Measurements from ENCODE around the gene BLTP2. TPM values are rescaled to one million over a fixed set of nuclear protein-coding genes. Genes with fewer than 3 reads are reported as not detected.

The BLTP2 gene
- total and polyA plus RNA-seq, 12 donors, result 15.6 to 110 (median 67.2) TPM

- H3K9me3 ChIP-seq, result no peaks in the 10 kb centered on the region
- no peak overlapping the region for H3K27ac ChIP-seq
- intact Hi-C loops (cut with DNase I), result no loop called here
- no peak overlapping the region for H3K4me3 ChIP-seq
- no peak for TF ChIP-seq CTCF (IDR thresholded peaks at IDR 0.05)
- no peaks in the 10 kb centered on the region for H3K27me3 ChIP-seq
- ATAC-seq, result no peak
- WGBS, 2 donors, result 93 to 96% methylated on average over 3 of the region's 3 CpGs
- no peak for DNase-seq
- H3K4me1 ChIP-seq, result peaks cover 0 to 19% (median 0%) of the 10 kb centered on the region in 9 donors
- H3K36me3 ChIP-seq, result peaks cover 5 to 100% (median 59%) of the 10 kb centered on the region in 9 donors
Measured at GRCh38 chr17:28622186-28622585, 22.8 kb downstream of the BLTP2 start.

- no peak for TF ChIP-seq CTCF (IDR thresholded peaks at IDR 0.05)
- no peak for DNase-seq
- H3K4me1 ChIP-seq, result peaks cover 0 to 19% (median 0%) of the 10 kb centered on the region in 9 donors
- intact Hi-C loops (cut with DNase I), result no loop called here
- 72 to 84% methylated on average over 2 of the region's 2 CpGs for WGBS, 2 donors
- ATAC-seq, result no peak
- H3K27ac ChIP-seq, result no peak overlapping the region
- H3K36me3 ChIP-seq, result peaks cover 11 to 100% (median 80%) of the 10 kb centered on the region in 9 donors
- H3K4me3 ChIP-seq, result no peak overlapping the region
- H3K9me3 ChIP-seq, result no peaks in the 10 kb centered on the region
- no peaks in the 10 kb centered on the region for H3K27me3 ChIP-seq
Measured at GRCh38 chr17:28620010-28620409, 24.9 kb downstream of the BLTP2 start.

GRCh38 chr17:28618464-28618863, 26.5 kb downstream of the BLTP2 start:
- Histone ChIP-seq H3K27ac (no peak overlapping the region), H3K4me1 (peaks cover 0 to 6% (median 0%) of the 10 kb centered on the region in 9 donors), H3K27me3 (no peaks in the 10 kb centered on the region), H3K36me3 (peaks cover 11 to 100% (median 86%) of the 10 kb centered on the region in 9 donors), H3K9me3 (no peaks in the 10 kb centered on the region), H3K4me3 (no peak overlapping the region)
- ATAC-seq (no peak), DNase-seq (no peak)
- WGBS, 2 donors, result 93 to 95% methylated on average over 3 of the region's 3 CpGs
- intact Hi-C loops (cut with DNase I), result loop anchor here in 2 of 10 donors (5.0 to 10.0 kb wide), 2 partner anchors 64 to 121 kb away; partner anchors contain the start of gene UNC119 (in 1 of the 2)
- TF ChIP-seq CTCF (IDR thresholded peaks at IDR 0.05), result no peak

GRCh38 chr17:28616281-28616680, 28.7 kb downstream of the BLTP2 start:
- ATAC-seq (no peak), DNase-seq (no peak)
- H3K27ac ChIP-seq, result no peak overlapping the region
- 83 to 86% methylated on average over 7 of the region's 7 CpGs for WGBS, 2 donors
- intact Hi-C loops (cut with DNase I), result loop anchor here in 2 of 10 donors (5.0 to 10.0 kb wide), 2 partner anchors 61 to 119 kb away; partner anchors contain the start of gene UNC119 (in 1 of the 2)
- no peaks in the 10 kb centered on the region for H3K4me1 ChIP-seq
- no peaks in the 10 kb centered on the region for H3K27me3 ChIP-seq
- no peaks in the 10 kb centered on the region for H3K9me3 ChIP-seq
- no peak overlapping the region for H3K4me3 ChIP-seq
- H3K36me3 ChIP-seq, result peaks cover 11 to 100% (median 72%) of the 10 kb centered on the region in 9 donors
- no peak for TF ChIP-seq CTCF (IDR thresholded peaks at IDR 0.05)

Measured in heart right ventricle (tissue), 16 donors.